ENCODE data around the gene TIMM22. TPM values are rescaled to one million over a fixed set of nuclear protein-coding genes. Genes with fewer than 3 reads are reported as not detected.

The TIMM22 gene
- total and polyA plus RNA-seq, 2 donors (not counting 1 experiment from before 2014, with no cell fraction given): 4.1 to 9.5 TPM

DNA sequence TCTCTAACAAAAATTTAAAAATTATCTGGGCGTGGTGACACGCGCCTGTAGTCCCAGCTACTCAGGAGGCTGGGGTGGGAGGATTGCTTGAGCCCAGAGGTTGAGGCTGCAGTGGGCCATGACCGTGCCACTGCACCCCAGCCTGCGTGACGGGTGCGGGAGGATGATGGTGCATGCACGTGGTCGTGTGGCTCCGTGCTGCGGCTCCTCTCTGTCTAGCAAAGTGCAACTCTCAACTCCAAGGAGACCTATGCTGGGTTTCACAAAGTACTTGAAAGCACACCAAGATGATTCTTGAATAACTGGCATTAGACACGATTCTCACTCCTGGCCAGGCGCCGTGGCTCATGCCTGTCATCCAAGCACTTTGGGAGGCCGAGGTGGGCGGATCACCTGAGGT is 43.2 kb upstream of the TIMM22 start:
- CTCF ChIA-PET: no interaction called here
- no peak overlapping the region for H3K27ac ChIP-seq (ENCODE audit: low read length in 2 of 2)
- WGBS (ENCODE audit: insufficient coverage): 87% methylated on average over 13 of the region's 16 CpGs
- H3K27me3 ChIP-seq (replicated peaks in 1 of 4; ENCODE audit: control extremely low read depth in 1 of 4, control insufficient read depth in 3 of 4, insufficient read depth in 4 of 4, low read length in 3 of 4): peaks cover 0 to 13% (median 5%) of the 10 kb centered on the region in 4 experiments
- TF ChIP-seq, protein P1, sequence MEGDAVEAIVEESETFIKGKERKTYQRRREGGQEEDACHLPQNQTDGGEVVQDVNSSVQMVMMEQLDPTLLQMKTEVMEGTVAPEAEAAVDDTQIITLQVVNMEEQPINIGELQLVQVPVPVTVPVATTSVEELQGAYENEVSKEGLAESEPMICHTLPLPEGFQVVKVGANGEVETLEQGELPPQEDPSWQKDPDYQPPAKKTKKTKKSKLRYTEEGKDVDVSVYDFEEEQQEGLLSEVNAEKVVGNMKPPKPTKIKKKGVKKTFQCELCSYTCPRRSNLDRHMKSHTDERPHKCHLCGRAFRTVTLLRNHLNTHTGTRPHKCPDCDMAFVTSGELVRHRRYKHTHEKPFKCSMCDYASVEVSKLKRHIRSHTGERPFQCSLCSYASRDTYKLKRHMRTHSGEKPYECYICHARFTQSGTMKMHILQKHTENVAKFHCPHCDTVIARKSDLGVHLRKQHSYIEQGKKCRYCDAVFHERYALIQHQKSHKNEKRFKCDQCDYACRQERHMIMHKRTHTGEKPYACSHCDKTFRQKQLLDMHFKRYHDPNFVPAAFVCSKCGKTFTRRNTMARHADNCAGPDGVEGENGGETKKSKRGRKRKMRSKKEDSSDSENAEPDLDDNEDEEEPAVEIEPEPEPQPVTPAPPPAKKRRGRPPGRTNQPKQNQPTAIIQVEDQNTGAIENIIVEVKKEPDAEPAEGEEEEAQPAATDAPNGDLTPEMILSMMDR (IDR thresholded peaks at IDR 0.05): no peak
- no peak for TF ChIP-seq EZH2 (IDR thresholded peaks at IDR 0.05; ENCODE audit: borderline replicate concordance, insufficient read depth, low read depth, low read length, poor library complexity, severe bottlenecking)
- Mint-ChIP-seq H3K27me3 (peaks cover 18% of the 10 kb centered on the region), H3K4me1 (no peaks in the 10 kb centered on the region), H3K27ac (no peak overlapping the region), H3K4me3 (no peak overlapping the region), H3K9me3 (ENCODE audit: insufficient read depth) (no peaks in the 10 kb centered on the region)
- DNase-seq (no peak), ATAC-seq (ENCODE audit: low read depth) (no peak)
- POLR2A ChIA-PET: no interaction called here
- no peaks in the 10 kb centered on the region for H4K20me1 ChIP-seq (ENCODE audit: control insufficient read depth, insufficient read depth, low read length, poor library complexity, severe bottlenecking)
- no peak overlapping the region for H3K4me3 ChIP-seq (ENCODE audit: control extremely low read depth in 1 of 5, extremely low read depth in 1 of 5, insufficient read depth in 1 of 5, low read depth in 2 of 5, low read length in 4 of 5)
- no peak overlapping the region for H3K4me2 ChIP-seq (replicated peaks; ENCODE audit: low read depth, low read length, poor library complexity, severe bottlenecking)
- no peak overlapping the region for H2AFZ ChIP-seq (ENCODE audit: insufficient read depth, low read depth, low read length, poor library complexity, severe bottlenecking)
- H3K4me1 ChIP-seq (ENCODE audit: control insufficient read depth in 2 of 2, insufficient read depth in 2 of 2, low read length in 2 of 2): peaks cover 4% of the 10 kb centered on the region in 2 donors
- peaks cover 0 to 4% (median 0%) of the 10 kb centered on the region in 3 donors for H3K9me3 ChIP-seq (ENCODE audit: control extremely low read depth in 1 of 3, control insufficient read depth in 2 of 3, insufficient read depth in 1 of 3, low read length in 2 of 3)
- no peaks in the 10 kb centered on the region for H3K79me2 ChIP-seq (ENCODE audit: control insufficient read depth, insufficient read depth, low read length)
- no peak overlapping the region for H3K9ac ChIP-seq (ENCODE audit: low read length)
- intact Hi-C loops (cut with micrococcal nuclease): no loop called here
- H3K36me3 ChIP-seq (replicated peaks in 1 of 2; ENCODE audit: control extremely low read depth in 1 of 2, control insufficient read depth in 1 of 2, extremely low read depth in 1 of 2, insufficient read depth in 2 of 2, low read length in 1 of 2): no peaks in the 10 kb centered on the region

DNA sequence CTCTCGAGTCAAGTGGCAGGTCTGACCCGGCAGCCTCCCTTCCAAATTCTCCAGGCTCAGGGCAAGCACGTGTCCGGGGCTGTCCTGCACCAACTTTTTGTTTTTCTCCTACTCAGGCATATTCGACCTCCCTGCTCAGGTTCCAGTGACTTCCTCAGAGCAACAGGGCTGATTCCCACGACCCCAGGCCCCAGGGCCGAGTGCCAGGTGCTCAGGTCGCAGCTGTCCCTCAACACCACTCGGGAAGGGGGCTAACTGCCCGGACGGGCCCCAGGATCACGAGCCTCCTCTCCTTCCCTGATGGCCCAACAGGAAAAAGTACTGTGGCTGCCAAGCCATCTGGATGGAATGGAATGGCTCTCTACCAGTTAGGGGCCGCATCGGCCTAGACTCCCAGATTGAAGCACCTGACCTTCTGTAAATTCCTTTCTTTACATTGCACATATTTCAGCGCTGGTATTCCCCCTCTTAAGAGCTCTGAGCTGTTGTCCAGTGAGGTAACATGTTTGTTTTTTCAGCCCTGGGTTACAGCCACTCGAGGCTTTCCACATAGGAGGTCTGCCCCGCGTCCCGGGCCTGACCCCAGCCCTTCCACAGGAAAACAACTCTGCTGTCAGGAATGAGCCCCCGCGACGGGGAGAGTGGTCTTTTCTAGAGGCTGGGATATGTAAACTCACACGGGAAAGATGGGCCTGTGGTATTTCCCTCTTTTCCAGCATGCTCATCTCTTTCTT is 42.3 kb upstream of the TIMM22 start:
- DNase-seq: no peak
- no peak overlapping the region for H2AFZ ChIP-seq (ENCODE audit: insufficient read depth, low read depth, low read length, poor library complexity, severe bottlenecking)
- H3K4me1 Mint-ChIP-seq: no peaks in the 10 kb centered on the region
- no peak overlapping the region for H3K4me2 ChIP-seq (replicated peaks; ENCODE audit: low read depth, low read length, poor library complexity, severe bottlenecking)
- H3K27ac Mint-ChIP-seq: no peak overlapping the region
- ATAC-seq (ENCODE audit: low read depth): no peak
- H3K4me1 ChIP-seq (ENCODE audit: control insufficient read depth in 2 of 2, insufficient read depth in 2 of 2, low read length in 2 of 2): peaks cover 4% of the 10 kb centered on the region in 2 donors
- H3K27me3 Mint-ChIP-seq: peaks cover 18% of the 10 kb centered on the region
- WGBS (ENCODE audit: insufficient coverage): 83% methylated on average over 18 of the region's 23 CpGs
- intact Hi-C loops (cut with micrococcal nuclease): no loop called here
- no peak overlapping the region for H3K9ac ChIP-seq (ENCODE audit: low read length)
- H3K36me3 ChIP-seq (replicated peaks in 1 of 2; ENCODE audit: control extremely low read depth in 1 of 2, control insufficient read depth in 1 of 2, extremely low read depth in 1 of 2, insufficient read depth in 2 of 2, low read length in 1 of 2): no peaks in the 10 kb centered on the region
- H3K4me3 ChIP-seq (ENCODE audit: control extremely low read depth in 1 of 5, extremely low read depth in 1 of 5, insufficient read depth in 1 of 5, low read depth in 2 of 5, low read length in 4 of 5): no peak overlapping the region
- H3K27me3 ChIP-seq (replicated peaks in 1 of 4; ENCODE audit: control extremely low read depth in 1 of 4, control insufficient read depth in 3 of 4, insufficient read depth in 4 of 4, low read length in 3 of 4): peaks cover 0 to 13% (median 5%) of the 10 kb centered on the region in 4 experiments
- ChIA-PET CTCF (no interaction called here), POLR2A (no interaction called here)
- TF ChIP-seq, protein P1 (IDR thresholded peaks at IDR 0.05): no peak
- no peak for TF ChIP-seq EZH2 (IDR thresholded peaks at IDR 0.05; ENCODE audit: borderline replicate concordance, insufficient read depth, low read depth, low read length, poor library complexity, severe bottlenecking)
- H4K20me1 ChIP-seq (ENCODE audit: control insufficient read depth, insufficient read depth, low read length, poor library complexity, severe bottlenecking): no peaks in the 10 kb centered on the region
- H3K9me3 Mint-ChIP-seq (ENCODE audit: insufficient read depth): no peaks in the 10 kb centered on the region
- no peaks in the 10 kb centered on the region for H3K79me2 ChIP-seq (ENCODE audit: control insufficient read depth, insufficient read depth, low read length)
- no peak overlapping the region for H3K27ac ChIP-seq (ENCODE audit: low read length in 2 of 2)
- H3K4me3 Mint-ChIP-seq: no peak overlapping the region
- H3K9me3 ChIP-seq (ENCODE audit: control extremely low read depth in 1 of 3, control insufficient read depth in 2 of 3, insufficient read depth in 1 of 3, low read length in 2 of 3): peaks cover 0 to 4% (median 0%) of the 10 kb centered on the region in 3 donors
